ENCODE results near the gene MARK2. TPM values are rescaled to one million over a fixed set of nuclear protein-coding genes. Genes with fewer than 3 reads are reported as not detected.
A peak's percentile ranks its signal among the peaks of the same experiment; 100 is the strongest.

Gene MARK2
- total and polyA plus RNA-seq, 10 of the 15 experiments (the other 5 are each of a cell fraction or from before 2014, with no cell fraction given), result 0.19 to 29.5 (median 13.2) TPM

- H3K4me1 ChIP-seq (ENCODE audit: control insufficient read depth, insufficient read depth, low read length), result peaks cover 10% of the 10 kb centered on the region
- ChIA-PET RAD21 (ENCODE audit: unreplicated experiment) (interaction anchor here (0.9 to 1.0 kb wide), 2 partner anchors 45 to 79 kb away, joined by 3 read pairs; partner anchors contain the start of gene MARK2), CTCF (interaction anchor here (0.8 to 3.9 kb wide), 7 partner anchors 12 to 80 kb away, joined by 3 to 34 read pairs (median 5); partner anchors contain the start of gene MARK2), SMC1A (ENCODE audit: uncharacterized antibody, unreplicated experiment) (interaction anchor here (0.8 to 1.5 kb wide), 3 partner anchors 29 to 80 kb away, joined by 3 to 4 read pairs (median 3); partner anchors contain the start of gene MARK2), POLR2A (interaction anchor here (0.5 to 1.5 kb wide), 3 partner anchors 27 to 79 kb away, joined by 4 read pairs; no protein-coding TSS in a partner anchor)
- ATAC-seq (peak; percentile 44), FAIRE-seq (no peak), DNase-seq (ENCODE audit: low read depth, low spot score) (no peak)
- peak overlapping the region; percentile 93 for H3K4me2 ChIP-seq (ENCODE audit: control insufficient read depth, insufficient read depth)
- no peaks in the 10 kb centered on the region for H3K9me3 ChIP-seq (replicated peaks; ENCODE audit: control insufficient read depth, insufficient read depth, low read length)
- H3K36me3 ChIP-seq (ENCODE audit: control insufficient read depth in 2 of 2, insufficient read depth in 2 of 2, low read length in 1 of 2), result no peaks in the 10 kb centered on the region
- in situ Hi-C loops (cut with MboI), result no loop called here
- H3K4me3 ChIP-seq, result peak overlapping the region; percentile 59
- no peak overlapping the region for H3K27ac ChIP-seq (ENCODE audit: control insufficient read depth, insufficient read depth)
- no TSS peak for BruUV-seq (replicated peaks)
- H4K20me1 ChIP-seq (ENCODE audit: control insufficient read depth, insufficient read depth), result no peaks in the 10 kb centered on the region
- 25% methylated on average over 39 of the region's 50 CpGs for WGBS (ENCODE audit: insufficient coverage, insufficient replicate concordance, low lambda C conversion rate, missing lambda C conversion rate)
- H3K27me3 ChIP-seq (replicated peaks in 1 of 2; ENCODE audit: control insufficient read depth in 2 of 2, insufficient read depth in 2 of 2, low read length in 1 of 2), result peaks cover 0 to 3% of the 10 kb centered on the region in 2 experiments; a peak in 3 of 4 replicates
- H3K9ac ChIP-seq (ENCODE audit: control insufficient read depth, insufficient read depth, low read length), result 0 out of 2 replicates have a peak overlapping the region, but pooled peaks have one; percentile 35
- H2AFZ ChIP-seq (ENCODE audit: control insufficient read depth, low read depth, low read length), result peak overlapping the region; percentile 69
- no peaks in the 10 kb centered on the region for H3K79me2 ChIP-seq (ENCODE audit: control insufficient read depth, insufficient read depth, low read length)
- TF ChIP-seq BHLHE40 (IDR thresholded peaks at IDR 0.05; ENCODE audit: borderline replicate concordance in 1 of 2, low read depth in 2 of 2, low read length in 1 of 2), result peak; percentile 83 to 93
- TF ChIP-seq PKNOX1 (IDR thresholded peaks at IDR 0.05), result peak; percentile 80
- TF ChIP-seq ZNF622 (IDR thresholded peaks at IDR 0.05), result no peak
- TF ChIP-seq PBX3 (IDR thresholded peaks at IDR 0.05; ENCODE audit: insufficient replicate concordance, low read depth, low read length), result peak; percentile 56
- TF ChIP-seq ZNF384 (IDR thresholded peaks at IDR 0.05; ENCODE audit: borderline replicate concordance, low read depth, low read length), result no peak
- intact Hi-C loops (cut with micrococcal nuclease; ENCODE audit: unreplicated experiment), result no loop called here
Measured at GRCh38 chr11:63917692-63918506, 79.0 kb downstream of the MARK2 start.

All from GM12878 (cell line).